ENCODE results near the gene TNIK.

TNIK gene

DNA sequence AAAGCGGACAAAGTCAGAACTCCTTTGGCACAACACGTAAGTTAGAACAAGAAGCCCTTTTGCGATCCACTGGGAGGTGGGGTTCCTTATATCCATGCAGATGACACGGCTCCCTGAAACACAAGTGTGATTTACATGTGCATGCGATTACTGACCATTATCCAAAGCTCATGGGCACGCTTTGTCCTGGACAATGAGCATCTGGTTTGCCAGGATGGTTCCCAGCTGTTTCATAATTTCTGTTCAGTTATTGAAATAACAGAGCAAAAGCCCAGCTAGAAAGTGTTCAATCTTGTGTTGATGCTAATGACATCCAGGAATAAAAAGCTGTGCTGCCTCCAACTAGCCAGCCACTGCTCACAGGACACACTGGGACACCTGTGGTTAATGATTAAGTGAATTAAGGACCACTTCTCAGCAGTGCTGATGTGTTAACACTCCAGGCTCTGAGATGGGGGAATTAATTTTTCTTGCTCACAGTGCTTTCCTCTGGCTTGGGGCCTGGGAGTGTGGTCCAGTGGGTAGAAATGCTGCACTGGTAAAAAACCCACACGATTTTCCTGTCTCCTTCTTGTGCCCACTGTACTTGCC is 310.6 kb downstream of the TNIK start:
- DNase-seq (ENCODE audit: low read depth): no peak
- H3K27me3 ChIP-seq (replicated peaks; ENCODE audit: control insufficient read depth, insufficient read depth, low read length): no peaks in the 10 kb centered on the region
- H3K4me1 ChIP-seq (ENCODE audit: control insufficient read depth, insufficient read depth, low read length): no peaks in the 10 kb centered on the region
- no peaks in the 10 kb centered on the region for H3K36me3 ChIP-seq (ENCODE audit: control insufficient read depth, insufficient read depth, low read length, severe bottlenecking)
- H3K4me3 ChIP-seq (ENCODE audit: low read length): no peak overlapping the region
- H3K9me3 ChIP-seq (ENCODE audit: control insufficient read depth, low read length): no peaks in the 10 kb centered on the region
- no peak overlapping the region for H3K9ac ChIP-seq (ENCODE audit: low read length)

DNA sequence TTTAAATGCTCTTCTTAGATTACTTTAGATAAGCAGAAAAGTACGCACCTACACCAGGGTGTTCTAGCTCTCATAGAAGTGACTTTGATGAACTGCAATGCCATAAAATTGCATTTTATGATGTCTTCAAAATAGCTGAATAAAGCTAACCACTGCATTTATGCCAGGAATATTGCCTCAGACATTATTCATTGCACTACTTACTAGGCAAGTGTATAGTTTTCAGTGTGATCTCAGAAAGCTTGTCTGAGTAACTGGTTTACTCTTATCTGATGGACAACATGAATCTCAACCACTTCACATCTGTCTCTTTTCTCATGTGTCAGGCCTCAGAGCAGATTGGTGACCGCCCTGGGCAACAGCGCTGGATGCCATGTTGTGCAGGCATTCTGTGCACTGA is 314.4 kb downstream of the TNIK start:
- Histone ChIP-seq H3K9me3 (ENCODE audit: control insufficient read depth, low read length) (no peaks in the 10 kb centered on the region), H3K4me1 (ENCODE audit: control insufficient read depth, insufficient read depth, low read length) (no peaks in the 10 kb centered on the region), H3K9ac (ENCODE audit: low read length) (no peak overlapping the region), H3K27me3 (replicated peaks; ENCODE audit: control insufficient read depth, insufficient read depth, low read length) (no peaks in the 10 kb centered on the region), H3K36me3 (ENCODE audit: control insufficient read depth, insufficient read depth, low read length, severe bottlenecking) (no peaks in the 10 kb centered on the region), H3K4me3 (ENCODE audit: low read length) (no peak overlapping the region)
- DNase-seq (ENCODE audit: low read depth): no peak

DNA sequence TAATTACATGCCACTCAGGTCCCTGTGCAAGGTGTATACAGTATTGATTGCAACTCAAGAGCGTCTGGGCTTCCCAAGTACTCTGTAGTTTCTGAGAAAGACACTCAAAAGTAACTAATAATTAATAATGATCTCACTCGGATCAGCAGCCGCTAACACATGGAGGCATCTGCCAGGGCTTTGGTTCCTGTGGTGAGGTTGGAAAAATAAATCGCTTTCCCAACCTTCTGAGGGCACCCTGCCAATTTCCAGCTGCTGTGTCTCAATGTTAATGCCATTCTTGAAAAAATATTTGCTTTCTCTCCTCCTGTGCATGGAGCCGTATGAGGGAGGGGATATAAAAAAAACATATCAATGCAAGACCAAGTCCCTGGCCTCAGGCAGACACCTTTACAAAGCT is 317.2 kb downstream of the TNIK start:
- H3K9me3 ChIP-seq (ENCODE audit: control insufficient read depth, low read length): no peaks in the 10 kb centered on the region
- no peaks in the 10 kb centered on the region for H3K36me3 ChIP-seq (ENCODE audit: control insufficient read depth, insufficient read depth, low read length, severe bottlenecking)
- peak; percentile 29 for DNase-seq (ENCODE audit: low read depth)
- H3K9ac ChIP-seq (ENCODE audit: low read length): no peak overlapping the region
- H3K4me3 ChIP-seq (ENCODE audit: low read length): no peak overlapping the region
- no peaks in the 10 kb centered on the region for H3K4me1 ChIP-seq (ENCODE audit: control insufficient read depth, insufficient read depth, low read length)
- H3K27me3 ChIP-seq (replicated peaks; ENCODE audit: control insufficient read depth, insufficient read depth, low read length): no peaks in the 10 kb centered on the region

GRCh38 chr3:171140246-171140645 is 320.0 kb downstream of the TNIK start:
- H3K4me1 ChIP-seq (ENCODE audit: control insufficient read depth, insufficient read depth, low read length): peaks cover 4% of the 10 kb centered on the region
- H3K9ac ChIP-seq (ENCODE audit: low read length): no peak overlapping the region
- no peak for DNase-seq (ENCODE audit: low read depth)
- H3K4me3 ChIP-seq (ENCODE audit: low read length): no peak overlapping the region
- H3K36me3 ChIP-seq (ENCODE audit: control insufficient read depth, insufficient read depth, low read length, severe bottlenecking): no peaks in the 10 kb centered on the region
- no peaks in the 10 kb centered on the region for H3K9me3 ChIP-seq (ENCODE audit: control insufficient read depth, low read length)
- no peaks in the 10 kb centered on the region for H3K27me3 ChIP-seq (replicated peaks; ENCODE audit: control insufficient read depth, insufficient read depth, low read length)

- DNase-seq (ENCODE audit: low read depth): no peak
- Histone ChIP-seq H3K36me3 (ENCODE audit: control insufficient read depth, insufficient read depth, low read length, severe bottlenecking) (no peaks in the 10 kb centered on the region), H3K9me3 (ENCODE audit: control insufficient read depth, low read length) (no peaks in the 10 kb centered on the region), H3K4me3 (ENCODE audit: low read length) (no peak overlapping the region), H3K4me1 (ENCODE audit: control insufficient read depth, insufficient read depth, low read length) (peaks cover 4% of the 10 kb centered on the region), H3K27me3 (replicated peaks; ENCODE audit: control insufficient read depth, insufficient read depth, low read length) (no peaks in the 10 kb centered on the region), H3K9ac (ENCODE audit: low read length) (no peak overlapping the region)
These were observed 322.2 kb downstream of the TNIK start for GRCh38 chr3:171138027-171138426.

- H3K9ac ChIP-seq (ENCODE audit: low read length): no peak overlapping the region
- DNase-seq (ENCODE audit: low read depth): peak; percentile 25
- H3K9me3 ChIP-seq (ENCODE audit: control insufficient read depth, low read length): no peaks in the 10 kb centered on the region
- no peaks in the 10 kb centered on the region for H3K36me3 ChIP-seq (ENCODE audit: control insufficient read depth, insufficient read depth, low read length, severe bottlenecking)
- H3K27me3 ChIP-seq (replicated peaks; ENCODE audit: control insufficient read depth, insufficient read depth, low read length): no peaks in the 10 kb centered on the region
- H3K4me1 ChIP-seq (ENCODE audit: control insufficient read depth, insufficient read depth, low read length): peaks cover 4% of the 10 kb centered on the region
- H3K4me3 ChIP-seq (ENCODE audit: low read length): no peak overlapping the region
These were observed 324.7 kb downstream of the TNIK start for GRCh38 chr3:171135549-171135948.

DNA sequence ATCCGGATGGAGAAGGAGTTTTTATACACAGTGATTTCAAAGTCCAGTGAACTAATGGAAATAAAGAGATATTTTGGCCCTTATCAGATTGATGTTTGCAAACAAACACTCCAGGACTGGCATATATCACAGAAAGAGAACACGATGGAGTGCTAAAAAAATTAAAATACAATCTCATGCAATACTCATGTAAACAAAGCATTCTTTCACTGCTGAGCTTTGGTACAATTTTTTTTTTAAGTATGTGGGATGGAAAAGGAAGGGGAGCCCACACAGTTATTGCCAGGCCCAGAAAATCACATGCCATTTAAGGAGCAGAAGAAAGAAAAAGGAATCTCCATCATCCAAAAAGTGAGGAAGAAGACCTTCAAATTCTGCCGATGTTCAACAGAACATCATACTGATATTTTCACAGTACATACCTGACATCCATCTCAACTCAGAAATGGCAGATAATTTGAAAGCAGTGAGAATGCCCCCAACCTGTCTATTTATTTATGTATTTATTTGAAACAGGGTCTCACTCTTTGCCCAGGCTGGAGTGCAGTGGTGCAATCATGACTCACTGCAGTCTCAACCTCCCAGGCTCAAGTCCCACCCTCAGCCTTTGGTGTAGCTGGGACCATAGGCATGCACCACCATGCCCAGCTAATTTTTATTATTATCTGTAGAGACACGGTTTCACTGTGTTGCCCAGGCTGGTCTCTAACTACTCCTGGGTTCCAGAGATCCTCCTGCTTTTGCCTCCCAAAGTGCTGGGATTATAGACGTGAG is 326.2 kb downstream of the TNIK start:
- peaks cover 11% of the 10 kb centered on the region for H3K4me1 ChIP-seq (ENCODE audit: control insufficient read depth, insufficient read depth, low read length)
- no peak overlapping the region for H3K4me3 ChIP-seq (ENCODE audit: low read length)
- H3K27me3 ChIP-seq (replicated peaks; ENCODE audit: control insufficient read depth, insufficient read depth, low read length): no peaks in the 10 kb centered on the region
- DNase-seq (ENCODE audit: low read depth): peak; percentile 30
- H3K9me3 ChIP-seq (ENCODE audit: control insufficient read depth, low read length): no peaks in the 10 kb centered on the region
- H3K9ac ChIP-seq (ENCODE audit: low read length): no peak overlapping the region
- H3K36me3 ChIP-seq (ENCODE audit: control insufficient read depth, insufficient read depth, low read length, severe bottlenecking): no peaks in the 10 kb centered on the region

DNA sequence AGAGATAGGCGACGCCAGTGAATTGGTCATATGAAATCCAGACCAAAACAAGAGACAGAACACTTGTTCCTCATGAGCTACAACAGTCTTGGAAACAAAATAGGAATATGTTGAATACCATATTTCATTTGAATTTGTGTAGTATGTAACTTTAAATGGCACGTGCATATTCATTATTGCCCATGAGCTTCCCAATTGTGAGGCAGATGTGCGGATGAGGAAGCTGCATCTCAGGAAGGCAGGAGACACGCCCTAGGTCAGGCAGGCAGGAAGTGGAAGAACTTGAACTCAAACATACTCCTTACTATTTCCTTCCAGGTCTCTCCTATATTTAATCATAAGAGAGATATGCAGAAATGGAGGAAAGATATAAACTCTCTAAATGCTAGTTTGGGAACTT is 326.9 kb downstream of the TNIK start:
- H3K36me3 ChIP-seq (ENCODE audit: control insufficient read depth, insufficient read depth, low read length, severe bottlenecking): no peaks in the 10 kb centered on the region
- H3K9me3 ChIP-seq (ENCODE audit: control insufficient read depth, low read length): no peaks in the 10 kb centered on the region
- peaks cover 11% of the 10 kb centered on the region for H3K4me1 ChIP-seq (ENCODE audit: control insufficient read depth, insufficient read depth, low read length)
- no peaks in the 10 kb centered on the region for H3K27me3 ChIP-seq (replicated peaks; ENCODE audit: control insufficient read depth, insufficient read depth, low read length)
- H3K9ac ChIP-seq (ENCODE audit: low read length): no peak overlapping the region
- H3K4me3 ChIP-seq (ENCODE audit: low read length): no peak overlapping the region
- no peak for DNase-seq (ENCODE audit: low read depth)

GRCh38 chr3:171132873-171133272 is 327.3 kb downstream of the TNIK start:
- Histone ChIP-seq H3K9ac (ENCODE audit: low read length) (no peak overlapping the region), H3K27me3 (replicated peaks; ENCODE audit: control insufficient read depth, insufficient read depth, low read length) (no peaks in the 10 kb centered on the region), H3K36me3 (ENCODE audit: control insufficient read depth, insufficient read depth, low read length, severe bottlenecking) (no peaks in the 10 kb centered on the region), H3K4me3 (ENCODE audit: low read length) (no peak overlapping the region), H3K4me1 (ENCODE audit: control insufficient read depth, insufficient read depth, low read length) (peaks cover 11% of the 10 kb centered on the region), H3K9me3 (ENCODE audit: control insufficient read depth, low read length) (no peaks in the 10 kb centered on the region)
- peak; percentile 65 for DNase-seq (ENCODE audit: low read depth)

- Histone ChIP-seq H3K4me1 (ENCODE audit: control insufficient read depth, insufficient read depth, low read length) (peaks cover 7% of the 10 kb centered on the region), H3K36me3 (ENCODE audit: control insufficient read depth, insufficient read depth, low read length, severe bottlenecking) (no peaks in the 10 kb centered on the region), H3K9ac (ENCODE audit: low read length) (no peak overlapping the region), H3K4me3 (ENCODE audit: low read length) (no peak overlapping the region), H3K9me3 (ENCODE audit: control insufficient read depth, low read length) (no peaks in the 10 kb centered on the region), H3K27me3 (replicated peaks; ENCODE audit: control insufficient read depth, insufficient read depth, low read length) (no peaks in the 10 kb centered on the region)
- peak; percentile 20 for DNase-seq (ENCODE audit: low read depth)
These were observed 330.4 kb downstream of the TNIK start for GRCh38 chr3:171129827-171130226.

DNA sequence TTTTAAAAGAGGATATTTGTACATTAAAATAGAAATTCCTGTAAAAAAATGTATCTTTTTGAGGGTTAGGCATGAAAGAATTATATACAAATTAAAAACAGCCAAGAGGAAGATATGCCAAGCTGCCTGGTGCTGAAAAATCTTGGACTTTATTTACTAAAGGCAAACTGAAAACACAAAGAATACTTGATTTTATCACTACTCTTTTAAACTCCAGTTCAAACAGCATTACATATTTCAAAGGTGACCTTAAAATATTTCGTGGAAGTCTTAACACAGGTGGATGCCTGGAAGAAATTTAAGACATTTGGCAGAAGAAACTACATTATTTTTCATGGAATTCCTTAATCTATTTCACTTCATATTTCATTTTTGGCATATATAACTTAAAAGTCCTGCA is 332.6 kb downstream of the TNIK start:
- no peak for DNase-seq (ENCODE audit: low read depth)
- H3K4me1 ChIP-seq (ENCODE audit: control insufficient read depth, insufficient read depth, low read length): peaks cover 11% of the 10 kb centered on the region
- no peak overlapping the region for H3K9ac ChIP-seq (ENCODE audit: low read length)
- no peaks in the 10 kb centered on the region for H3K36me3 ChIP-seq (ENCODE audit: control insufficient read depth, insufficient read depth, low read length, severe bottlenecking)
- no peaks in the 10 kb centered on the region for H3K9me3 ChIP-seq (ENCODE audit: control insufficient read depth, low read length)
- no peak overlapping the region for H3K4me3 ChIP-seq (ENCODE audit: low read length)
- H3K27me3 ChIP-seq (replicated peaks; ENCODE audit: control insufficient read depth, insufficient read depth, low read length): no peaks in the 10 kb centered on the region

Measured in adipocyte (in vitro differentiated cells).